Trophoblast cell (in vitro differentiated cells and primary cell): Measurements from ENCODE around the gene PLS3.

Experiments
- DNase-seq, 2 donors: peaks; one replicate each; pipeline ENCODE4 v3.0.0-alpha.2; 2016
- H2AFZ ChIP-seq: 2 replicates; pipeline ENCODE4 v1.6.1; 2013; ENCODE audit warnings: low read length, moderate library complexity, mild to moderate bottlenecking; ENCODE audit not compliant: insufficient read depth, poor library complexity
- H2AK5ac ChIP-seq: 2 replicates; pipeline ENCODE4 v1.6.1; 2013; ENCODE audit warnings: mild to moderate bottlenecking, low read length
- H2BK120ac ChIP-seq: 2 replicates; pipeline ENCODE4 v1.6.1; 2013; ENCODE audit warnings: low read length, mild to moderate bottlenecking, moderate library complexity; ENCODE audit not compliant: insufficient read depth, poor library complexity
- H2BK12ac ChIP-seq: 2 replicates; pipeline ENCODE4 v1.6.1; 2013; ENCODE audit warnings: mild to moderate bottlenecking, low read length, moderate library complexity
- H2BK5ac ChIP-seq: 2 replicates; pipeline ENCODE4 v1.6.1; 2013; ENCODE audit warnings: low read length, low read depth, moderate library complexity, mild to moderate bottlenecking; ENCODE audit not compliant: poor library complexity
- H3K14ac ChIP-seq: 2 replicates; pipeline ENCODE4 v1.6.1; 2013; ENCODE audit warnings: mild to moderate bottlenecking, low read length
- H3K18ac ChIP-seq: 2 replicates; pipeline ENCODE4 v1.6.1; 2013; ENCODE audit warnings: mild to moderate bottlenecking, low read length
- H3K23ac ChIP-seq: 2 replicates; pipeline ENCODE4 v1.6.1; 2013; ENCODE audit warnings: low read length
- H3K27ac ChIP-seq: 2 replicates; pipeline ENCODE4 v1.5.1; 2013; ENCODE audit warnings: low read depth, mild to moderate bottlenecking, inconsistent platforms, low read length, moderate library complexity
- H3K27me3 ChIP-seq: 2 replicates; pipeline ENCODE4 v1.6.1; 2013; ENCODE audit warnings: inconsistent platforms, mild to moderate bottlenecking, low read length, moderate library complexity; ENCODE audit not compliant: insufficient read depth
- H3K36me3 ChIP-seq, 2 experiments: 1 replicate in 1 of 2; 2 replicates in 1 of 2; pipeline ENCODE4 v1.6.1; 2013; ENCODE audit warnings: low read length in 2 of 2, mild to moderate bottlenecking in 2 of 2, moderate library complexity in 1 of 2; ENCODE audit not compliant: insufficient read depth in 2 of 2, control insufficient read depth in 1 of 2
- H3K4ac ChIP-seq: 2 replicates; pipeline ENCODE4 v1.6.1; 2013; ENCODE audit warnings: low read depth, mild to moderate bottlenecking, low read length, moderate library complexity
- H3K4me1 ChIP-seq, 2 experiments: 1 replicate in 1 of 2; 2 replicates in 1 of 2; pipeline ENCODE4 v1.6.1; 2013; ENCODE audit warnings: low read length in 2 of 2, mild to moderate bottlenecking in 2 of 2, moderate library complexity in 1 of 2; ENCODE audit not compliant: insufficient read depth in 2 of 2, control insufficient read depth in 1 of 2
- H3K4me2 ChIP-seq: 2 replicates; pipeline ENCODE4 v1.6.1; 2013; ENCODE audit warnings: inconsistent platforms, mild to moderate bottlenecking, low read length, moderate library complexity
- H3K4me3 ChIP-seq: 2 replicates; pipeline ENCODE4 v1.5.1; 2013; ENCODE audit warnings: mild to moderate bottlenecking, low read depth, low read length, inconsistent platforms
- H3K79me1 ChIP-seq: one replicate; pipeline ENCODE4 v1.6.1; 2013; ENCODE audit warnings: low read length
- H3K79me2 ChIP-seq: 2 replicates; pipeline ENCODE4 v1.6.1; 2013; ENCODE audit warnings: low read length, mild to moderate bottlenecking; ENCODE audit not compliant: control insufficient read depth, insufficient read depth, poor library complexity
- H3K9ac ChIP-seq: 2 replicates; pipeline ENCODE4 v1.6.1; 2013; ENCODE audit warnings: mild to moderate bottlenecking, low read length
- H3K9me3 ChIP-seq: 2 replicates; pipeline ENCODE4 v1.6.1; 2013; ENCODE audit warnings: low read depth, mild to moderate bottlenecking, control low read depth, inconsistent platforms, low read length; ENCODE audit not compliant: insufficient read depth
- H4K12ac ChIP-seq: 2 replicates; pipeline ENCODE4 v1.6.1; 2013; ENCODE audit warnings: low read depth, mild to moderate bottlenecking, low read length, moderate library complexity
- H4K8ac ChIP-seq: 2 replicates; pipeline ENCODE4 v1.6.1; 2013; ENCODE audit warnings: low read depth, mild to moderate bottlenecking, low read length, moderate library complexity
- H4K91ac ChIP-seq: one replicate; pipeline ENCODE4 v1.6.1; 2013; ENCODE audit warnings: low read depth, mild to moderate bottlenecking, low read length, moderate library complexity
- WGBS: extraction: QIAGEN DNeasy Blood & Tissue Kit; methylation state at CpG from one replicate; pipeline ENCODE4 v1.1.7; 2013; ENCODE audit warnings: missing lambda C conversion rate; ENCODE audit not compliant: insufficient read length, insufficient coverage; ENCODE audit errors: extremely low coverage; 5-methylcytosine and 5-hydroxymethylcytosine counted together

Gene PLS3

DNA sequence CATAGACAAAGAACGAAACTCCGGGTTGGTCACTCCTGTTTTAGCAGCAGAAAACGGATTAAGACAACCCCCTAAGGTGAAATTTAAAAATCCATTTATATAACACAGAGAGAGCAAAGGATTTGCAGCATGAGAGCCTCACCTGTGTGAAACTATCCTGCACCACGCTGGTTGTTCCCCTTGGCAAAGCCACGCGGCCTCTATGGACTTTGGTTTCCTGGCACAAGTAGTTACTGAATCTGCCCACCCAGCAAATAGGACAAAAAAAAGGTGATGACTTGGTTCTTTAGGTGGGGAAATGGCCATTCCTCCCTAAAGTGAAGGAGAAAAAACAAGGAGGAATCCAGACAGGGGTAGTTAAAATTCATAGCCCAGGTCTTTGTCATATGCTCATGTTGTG is 133.1 kb downstream of the PLS3 start:
- no peaks in the 10 kb centered on the region for H3K36me3 ChIP-seq
- no peak for DNase-seq
- no peak overlapping the region for H3K27ac ChIP-seq
- no peak overlapping the region for H2BK12ac ChIP-seq
- no peak overlapping the region for H2BK5ac ChIP-seq
- H3K79me2 ChIP-seq: no peaks in the 10 kb centered on the region
- no peaks in the 10 kb centered on the region for H3K9me3 ChIP-seq
- H3K4me2 ChIP-seq: no peak overlapping the region
- no peaks in the 10 kb centered on the region for H3K27me3 ChIP-seq
- H2AFZ ChIP-seq: no peak overlapping the region
- no peaks in the 10 kb centered on the region for H3K4me1 ChIP-seq
- WGBS: no CpG with 5 or more reads among the region's 6 CpGs
- H2BK120ac ChIP-seq: no peak overlapping the region
- H3K4ac ChIP-seq: no peak overlapping the region
- H2AK5ac ChIP-seq: no peak overlapping the region
- no peak overlapping the region for H3K23ac ChIP-seq
- H3K4me3 ChIP-seq: no peak overlapping the region
- H3K79me1 ChIP-seq: no peaks in the 10 kb centered on the region
- no peak overlapping the region for H3K18ac ChIP-seq
- H4K91ac ChIP-seq: no peak overlapping the region
- no peak overlapping the region for H3K14ac ChIP-seq
- no peak overlapping the region for H3K9ac ChIP-seq
- no peak overlapping the region for H4K12ac ChIP-seq
- H4K8ac ChIP-seq: no peak overlapping the region

DNA sequence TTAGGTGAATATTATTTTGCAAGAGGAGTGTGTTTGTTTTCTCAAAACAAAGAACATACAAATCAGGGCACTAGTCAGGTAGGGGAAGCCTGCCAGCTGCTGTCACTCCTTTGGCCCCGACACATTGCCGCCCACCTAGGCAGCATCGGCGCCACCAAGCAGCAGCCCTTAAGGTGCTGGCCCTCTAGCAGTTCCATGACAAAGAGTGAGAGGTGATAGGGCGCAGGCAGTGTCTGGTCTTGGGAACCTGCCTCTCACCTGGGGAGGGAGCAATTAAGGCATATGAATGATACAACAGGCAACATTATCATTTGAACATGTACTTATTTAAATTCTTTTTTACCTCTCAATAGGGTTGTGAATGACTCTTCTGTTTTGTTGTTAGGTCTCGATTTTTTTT is 135.1 kb downstream of the PLS3 start:
- no peaks in the 10 kb centered on the region for H3K27me3 ChIP-seq
- no peaks in the 10 kb centered on the region for H3K9me3 ChIP-seq
- no peak overlapping the region for H3K4ac ChIP-seq
- H3K36me3 ChIP-seq: no peaks in the 10 kb centered on the region
- no peak overlapping the region for H2BK12ac ChIP-seq
- no peak for DNase-seq
- H3K23ac ChIP-seq: no peak overlapping the region
- H3K4me1 ChIP-seq: no peaks in the 10 kb centered on the region
- H3K9ac ChIP-seq: no peak overlapping the region
- no peaks in the 10 kb centered on the region for H3K79me1 ChIP-seq
- H3K14ac ChIP-seq: no peak overlapping the region
- H2AFZ ChIP-seq: no peak overlapping the region
- H2BK120ac ChIP-seq: no peak overlapping the region
- no peak overlapping the region for H4K91ac ChIP-seq
- H4K8ac ChIP-seq: no peak overlapping the region
- no peak overlapping the region for H3K4me3 ChIP-seq
- no peaks in the 10 kb centered on the region for H3K79me2 ChIP-seq
- no peak overlapping the region for H3K27ac ChIP-seq
- H3K4me2 ChIP-seq: no peak overlapping the region
- no peak overlapping the region for H2AK5ac ChIP-seq
- H4K12ac ChIP-seq: no peak overlapping the region
- H2BK5ac ChIP-seq: no peak overlapping the region
- no peak overlapping the region for H3K18ac ChIP-seq
- WGBS: no CpG with 5 or more reads among the region's 6 CpGs

DNA sequence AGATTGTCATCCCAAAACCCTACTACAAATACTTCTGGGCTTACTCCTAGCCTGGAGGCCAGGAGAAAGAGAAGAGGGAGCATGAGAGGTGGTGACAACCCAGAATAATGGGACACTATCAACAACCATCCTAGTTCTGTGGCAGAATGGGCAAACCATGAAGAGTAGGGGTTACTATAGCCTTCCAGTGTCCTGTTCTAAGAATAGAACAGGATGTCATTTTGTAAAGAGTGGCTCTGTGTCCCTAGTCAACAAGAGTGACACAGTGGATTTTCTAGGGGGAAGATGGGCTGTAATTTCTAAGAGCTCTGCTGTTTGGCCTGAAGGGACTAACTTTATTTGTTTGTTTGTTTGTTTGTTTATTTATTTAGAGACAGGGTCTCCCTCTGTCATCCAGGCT is 136.0 kb downstream of the PLS3 start:
- H2AFZ ChIP-seq: no peak overlapping the region

DNA sequence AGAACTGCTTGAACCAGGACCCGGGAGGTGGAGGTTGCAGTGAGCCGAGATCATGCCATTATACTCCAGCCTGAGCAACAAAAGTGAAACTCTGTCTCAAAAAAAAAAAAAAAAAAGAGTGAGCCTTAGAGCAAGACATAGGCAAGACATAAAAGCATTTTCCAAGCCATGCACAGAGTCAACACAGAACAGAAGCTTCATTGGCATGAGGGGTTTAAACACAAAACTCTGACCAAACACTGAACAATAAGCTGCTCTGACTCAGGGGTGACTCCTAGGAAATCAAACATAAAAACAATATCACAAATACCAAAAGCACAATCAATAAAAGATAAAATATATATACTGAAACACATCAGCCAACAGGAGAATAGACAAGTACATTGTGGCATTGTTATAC is 136.8 kb downstream of the PLS3 start:
- no peak overlapping the region for H2AFZ ChIP-seq
- WGBS: no CpG with 5 or more reads among the region's 2 CpGs
- no peak overlapping the region for H4K12ac ChIP-seq
- no peak overlapping the region for H2BK120ac ChIP-seq
- no peak overlapping the region for H2BK5ac ChIP-seq
- no peak overlapping the region for H4K91ac ChIP-seq
- H3K14ac ChIP-seq: no peak overlapping the region
- no peak overlapping the region for H3K4ac ChIP-seq
- H3K9ac ChIP-seq: no peak overlapping the region
- no peaks in the 10 kb centered on the region for H3K79me1 ChIP-seq
- no peaks in the 10 kb centered on the region for H3K4me1 ChIP-seq
- no peak overlapping the region for H3K18ac ChIP-seq
- H3K79me2 ChIP-seq: no peaks in the 10 kb centered on the region
- H2AK5ac ChIP-seq: no peak overlapping the region
- no peak overlapping the region for H2BK12ac ChIP-seq
- no peaks in the 10 kb centered on the region for H3K27me3 ChIP-seq
- no peaks in the 10 kb centered on the region for H3K9me3 ChIP-seq
- no peak overlapping the region for H3K4me2 ChIP-seq
- no peak overlapping the region for H3K27ac ChIP-seq
- no peak overlapping the region for H3K23ac ChIP-seq
- H3K36me3 ChIP-seq: no peaks in the 10 kb centered on the region
- DNase-seq: no peak
- H4K8ac ChIP-seq: no peak overlapping the region
- no peak overlapping the region for H3K4me3 ChIP-seq

More for the DNA sequence above, 136.0 kb downstream of the PLS3 start:
- Histone ChIP-seq H3K79me2 (no peaks in the 10 kb centered on the region), H2BK5ac (no peak overlapping the region), H3K9ac (no peak overlapping the region), H2BK120ac (no peak overlapping the region), H2BK12ac (no peak overlapping the region), H3K27me3 (no peaks in the 10 kb centered on the region), H3K27ac (no peak overlapping the region), H3K14ac (no peak overlapping the region), H3K4me3 (no peak overlapping the region), H3K9me3 (no peaks in the 10 kb centered on the region), H3K23ac (no peak overlapping the region), H3K79me1 (no peaks in the 10 kb centered on the region), H3K4ac (no peak overlapping the region), H4K91ac (no peak overlapping the region), H4K8ac (no peak overlapping the region), H3K4me1 (no peaks in the 10 kb centered on the region), H4K12ac (no peak overlapping the region), H2AK5ac (no peak overlapping the region), H3K4me2 (no peak overlapping the region), H3K36me3 (no peaks in the 10 kb centered on the region), H3K18ac (no peak overlapping the region)
- DNase-seq: no peak
